ENCODE data around the gene IFT52.
A peak's percentile ranks its signal among the peaks of the same experiment; 100 is the strongest.
"Not testable (repeated sequence)": the region's sequence is repeated elsewhere in the genome, so short reads cannot be mapped to it uniquely, and the experiment has no call there.

The IFT52 gene

GRCh38 chr20:43568706-43569105, 22.0 kb upstream of the IFT52 start:
- no peak for DNase-seq

GRCh38 chr20:43569282-43569681, 21.5 kb upstream of the IFT52 start:
- DNase-seq = no peak

- no peak for DNase-seq
These were observed 20.2 kb upstream of the IFT52 start for GRCh38 chr20:43570496-43570895.

DNA sequence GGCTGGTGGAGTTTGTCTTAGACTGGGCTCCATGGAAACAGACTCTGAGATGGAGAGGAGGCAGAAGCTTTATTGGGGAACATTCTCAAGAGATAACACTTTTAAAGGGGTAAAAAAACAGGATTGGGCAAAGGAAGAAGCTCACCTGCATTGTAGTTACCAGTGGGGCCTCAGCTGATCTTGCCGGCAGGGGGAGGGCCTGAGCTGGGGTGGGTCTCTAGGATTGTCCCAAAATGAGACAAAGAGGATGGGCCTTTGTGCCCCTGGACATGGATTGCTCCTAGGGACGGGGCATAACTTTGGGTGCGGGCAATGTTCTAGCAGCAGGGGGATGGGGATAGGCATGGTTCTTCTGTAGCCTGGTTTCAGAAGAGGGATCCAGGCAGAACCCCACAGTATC, 19.4 kb upstream of the IFT52 start:
- DNase-seq = no peak

DNA sequence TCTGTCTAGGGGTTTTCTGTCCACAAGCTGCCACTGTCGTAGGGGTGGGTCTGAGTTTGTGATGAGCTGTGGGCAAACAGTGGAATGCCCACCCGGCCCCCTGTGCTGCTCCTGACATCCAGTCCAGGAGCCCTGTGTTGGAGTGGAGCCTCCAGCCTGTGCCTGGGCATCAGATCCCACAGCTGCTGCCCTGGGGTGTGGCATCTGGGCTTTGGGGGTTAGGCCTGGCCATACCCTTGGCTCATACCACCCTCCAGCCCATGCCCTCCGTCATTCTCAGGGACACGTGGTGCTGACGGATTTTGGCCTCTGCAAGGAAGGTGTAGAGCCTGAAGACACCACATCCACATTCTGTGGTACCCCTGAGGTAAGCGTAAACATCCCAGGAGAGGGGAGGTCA, 19.0 kb upstream of the IFT52 start:
- DNase-seq = no peak

DNA sequence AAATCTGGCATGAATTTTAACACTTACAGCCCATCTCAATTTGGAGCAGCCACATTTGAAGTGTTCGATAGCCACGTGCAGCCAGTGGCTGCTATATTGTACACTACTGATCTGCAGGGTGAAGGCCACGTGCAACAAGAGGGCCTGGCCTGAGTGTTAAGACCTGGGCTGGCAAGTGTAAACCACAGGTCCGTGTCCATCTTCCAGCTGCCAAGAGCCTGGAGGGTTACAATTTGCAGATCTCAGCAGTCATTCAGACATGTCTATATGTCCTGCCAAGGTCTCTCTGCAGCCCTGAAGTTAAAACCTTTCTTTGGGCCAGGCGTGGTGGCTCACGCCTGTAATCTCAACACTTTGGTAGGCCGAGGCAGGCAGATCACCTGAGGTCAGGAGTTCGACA, 17.8 kb upstream of the IFT52 start:
- DNase-seq = no peak

DNA sequence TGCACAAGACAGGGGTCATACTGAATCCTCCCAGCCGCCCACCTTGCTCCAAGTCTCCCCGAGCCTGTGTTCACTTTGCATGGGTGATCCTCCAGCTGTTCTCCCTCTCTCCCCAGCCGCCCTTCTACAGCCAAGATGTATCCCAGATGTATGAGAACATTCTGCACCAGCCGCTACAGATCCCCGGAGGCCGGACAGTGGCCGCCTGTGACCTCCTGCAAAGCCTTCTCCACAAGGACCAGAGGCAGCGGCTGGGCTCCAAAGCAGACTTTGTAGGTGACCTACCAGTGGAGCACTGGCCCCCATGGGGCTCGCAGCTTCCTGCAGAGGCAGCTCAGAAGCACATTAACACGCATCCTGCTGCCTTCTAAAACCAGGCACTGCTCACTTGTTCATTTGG, 14.6 kb upstream of the IFT52 start:
- DNase-seq = no peak

- no peak for DNase-seq
These were observed 10.6 kb upstream of the IFT52 start for GRCh38 chr20:43579861-43580793.

DNA sequence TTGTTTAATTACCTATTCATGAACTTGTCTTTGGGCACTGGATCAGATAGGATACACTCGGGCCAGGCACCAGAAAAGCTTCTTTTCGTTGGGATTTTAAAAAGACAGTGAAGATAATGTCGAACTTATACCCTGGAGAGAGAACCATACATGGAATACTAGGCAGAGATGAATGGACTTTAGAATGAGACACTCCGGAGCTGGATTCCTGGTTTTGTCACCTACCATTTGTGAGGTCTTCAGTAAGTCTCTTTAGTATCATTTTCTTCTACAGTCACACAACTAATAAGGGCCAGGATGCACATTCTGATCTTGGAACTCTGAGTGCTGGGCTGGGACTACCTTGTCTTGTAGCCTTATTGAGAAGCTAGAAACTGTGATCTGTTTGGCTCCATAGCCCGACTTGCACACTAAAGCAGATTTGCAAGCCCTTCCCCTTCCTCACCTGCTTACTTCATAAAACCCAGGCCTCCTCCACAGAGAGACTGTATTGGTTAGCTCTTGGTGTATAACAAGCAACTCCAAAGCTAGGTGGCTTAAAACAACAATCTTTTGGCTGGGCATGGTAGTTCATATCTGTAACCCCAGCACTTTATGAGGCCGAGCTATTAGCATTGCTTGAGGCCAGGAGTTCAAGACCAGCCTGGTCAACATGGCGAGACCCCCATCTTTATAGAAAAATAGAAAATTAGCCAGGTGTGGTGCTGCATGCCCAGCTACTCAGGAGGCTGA, 7.4 kb upstream of the IFT52 start:
- DNase-seq = no peak

DNA sequence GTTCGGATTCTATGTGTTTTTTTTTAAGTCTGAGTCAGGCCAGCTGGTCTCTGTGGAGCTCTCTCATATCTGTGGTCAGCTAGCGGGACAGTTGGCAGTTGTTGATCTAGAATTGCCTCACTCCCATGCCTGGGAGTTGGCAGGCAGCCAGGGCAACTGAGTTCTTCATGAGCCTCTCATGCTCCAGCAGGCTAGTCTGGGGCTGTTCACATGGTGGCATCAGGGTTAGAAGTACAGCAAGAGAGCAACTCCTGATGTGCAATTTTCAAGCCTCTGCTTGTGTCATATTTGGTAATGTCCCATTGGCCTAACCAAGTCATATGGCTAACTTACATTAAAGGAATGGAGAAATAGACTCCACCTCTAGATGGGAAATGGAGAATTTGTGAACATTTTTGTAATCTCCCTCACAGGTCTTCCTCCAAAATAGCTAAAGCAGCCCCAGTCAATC, 6.7 kb upstream of the IFT52 start:
- DNase-seq = peak; percentile 96 to 97

- DNase-seq = no peak
These were observed 6.1 kb upstream of the IFT52 start for GRCh38 chr20:43584448-43585136.

GRCh38 chr20:43586641-43587040, 4.1 kb upstream of the IFT52 start:
- no peak for DNase-seq

GRCh38 chr20:43588526-43588925, 2.2 kb upstream of the IFT52 start:
- not testable (repeated sequence) for DNase-seq

DNA sequence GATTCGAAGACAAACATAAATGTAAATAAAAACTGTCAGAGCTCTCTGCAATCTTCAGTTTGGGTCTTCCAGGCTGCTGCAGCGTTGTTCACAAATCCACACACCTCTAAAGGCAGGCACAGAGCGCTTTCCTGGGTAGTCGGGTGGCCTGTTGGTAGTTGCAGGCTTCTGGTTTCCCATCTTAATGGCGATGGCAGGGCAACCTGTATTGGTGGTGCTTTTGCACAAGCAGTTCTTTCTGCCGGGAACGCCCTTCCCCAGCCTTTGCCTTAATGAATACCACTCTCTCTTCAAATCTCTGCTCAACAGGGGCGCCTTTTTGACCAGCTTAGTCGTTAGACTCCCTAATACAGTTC, 723 bp upstream of the IFT52 start:
- DNase-seq = no peak

- not testable (repeated sequence) for DNase-seq
These were observed 11.2 kb downstream of the IFT52 start for GRCh38 chr20:43601960-43602359.

- DNase-seq = no peak
These were observed 12.4 kb downstream of the IFT52 start for GRCh38 chr20:43603124-43603523.

DNA sequence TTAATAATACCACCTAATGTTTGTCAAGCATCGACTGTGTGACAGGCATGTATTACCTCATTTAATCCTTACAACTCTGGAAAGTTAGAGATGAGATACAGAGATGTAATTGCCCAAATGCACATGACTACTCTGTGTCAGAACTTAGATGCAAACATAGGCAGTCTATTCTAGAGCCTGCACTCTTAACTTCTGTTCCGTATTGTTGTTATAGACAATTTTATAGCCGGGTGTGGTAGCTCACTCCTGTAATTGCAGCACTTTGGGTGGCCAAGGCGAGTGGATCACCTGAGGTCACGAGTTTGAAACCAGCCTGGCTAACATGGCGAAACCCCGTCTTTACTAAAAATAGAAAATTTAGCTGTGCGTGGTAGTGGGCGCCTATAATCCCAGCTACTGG, 15.0 kb downstream of the IFT52 start:
- no peak for DNase-seq

- DNase-seq = not testable (repeated sequence)
These were observed 16.5 kb downstream of the IFT52 start for GRCh38 chr20:43607278-43607677.

DNA sequence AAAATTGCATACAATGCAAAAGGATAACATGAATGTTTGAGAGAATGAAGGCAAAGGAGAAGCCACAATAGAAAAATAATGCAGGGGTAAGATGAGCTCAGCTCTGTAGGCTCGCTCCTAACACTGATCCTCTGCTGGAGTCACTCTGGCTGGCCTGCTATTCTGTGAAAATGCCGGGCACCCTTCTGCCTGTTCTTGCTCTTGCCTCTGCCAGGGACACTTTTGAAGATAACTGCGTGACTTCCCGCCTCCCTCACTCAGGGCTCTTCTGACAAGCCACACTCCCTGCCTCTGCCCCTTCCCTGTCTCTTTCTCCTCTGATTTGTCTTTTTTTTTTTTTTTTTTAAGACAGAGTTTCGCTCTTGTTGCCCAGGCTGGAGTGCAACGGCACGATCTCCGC, 40.9 kb downstream of the IFT52 start:
- no peak for DNase-seq

DNA sequence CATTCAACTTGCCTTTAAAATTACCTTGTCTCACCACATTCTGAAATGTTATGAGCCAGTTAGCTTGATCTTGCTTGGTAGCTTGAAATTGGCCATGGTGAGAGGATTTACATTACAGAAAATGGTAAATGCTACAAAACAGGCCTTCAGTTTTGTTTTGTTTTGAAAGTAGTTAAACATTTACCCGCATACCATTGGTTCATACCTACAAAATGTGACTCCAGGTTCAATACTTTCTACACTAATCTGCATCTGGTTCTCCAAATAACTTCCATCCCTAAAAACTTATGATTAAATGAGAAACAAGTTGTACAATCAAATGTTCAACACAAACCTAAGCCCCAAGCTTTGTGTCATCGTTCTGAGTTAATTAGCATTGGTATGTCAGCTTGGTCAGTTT, 45.7 kb downstream of the IFT52 start:
- no peak for DNase-seq

- no peak for DNase-seq
These were observed 51.8 kb downstream of the IFT52 start for GRCh38 chr20:43642548-43642947.

DNA sequence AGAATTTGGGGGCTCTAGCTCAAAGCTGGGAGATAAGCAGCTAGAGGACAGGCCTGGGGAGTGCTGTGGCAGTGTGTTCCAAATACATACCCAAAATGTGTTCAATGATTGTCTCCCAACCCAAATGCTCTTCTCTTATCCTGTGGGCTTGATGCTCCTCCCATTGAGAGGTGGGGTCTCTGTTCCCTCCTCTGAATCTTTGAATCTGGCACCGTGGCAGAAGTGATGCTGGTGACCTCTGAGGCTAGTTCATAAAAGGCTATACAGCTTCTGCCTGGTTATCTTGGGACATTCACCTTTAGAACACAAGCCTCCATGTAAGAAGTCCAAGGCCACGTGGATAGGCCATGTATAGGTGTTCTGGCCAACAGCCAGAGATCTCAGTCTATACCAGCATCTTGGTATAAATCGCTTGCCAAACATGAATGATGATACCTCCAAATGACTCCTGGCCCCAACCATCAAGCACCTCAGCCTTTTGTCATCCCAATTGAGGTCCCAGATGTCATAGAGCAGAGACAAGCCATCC, 60.3 kb downstream of the IFT52 start:
- DNase-seq = no peak

DNA sequence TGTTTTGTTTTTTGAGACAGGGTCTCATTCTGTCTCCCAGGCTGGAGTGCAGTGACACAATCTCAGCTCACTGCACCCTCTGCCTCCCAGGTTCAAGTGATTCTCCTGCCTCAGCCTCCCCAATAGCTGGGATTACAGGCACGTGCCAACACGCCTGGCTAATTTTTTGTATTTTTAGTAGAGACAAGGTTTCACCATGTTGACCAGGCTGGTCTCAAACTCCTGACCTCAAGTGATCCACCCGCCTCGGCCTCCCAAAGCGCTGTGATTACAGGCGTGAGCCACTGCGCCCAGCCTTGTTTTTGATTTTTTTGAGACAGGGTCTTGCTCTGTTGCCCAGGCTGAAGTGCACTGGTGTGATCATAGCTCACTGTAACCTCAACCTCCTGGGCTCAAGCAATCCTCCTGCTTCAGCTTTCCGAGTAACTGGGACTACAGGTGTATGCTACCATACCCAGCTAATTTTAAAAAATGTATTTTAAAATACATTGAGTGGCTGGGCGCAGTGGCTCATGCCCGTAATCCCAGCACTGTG, 61.0 kb downstream of the IFT52 start:
- DNase-seq = not testable (repeated sequence)

Measured in AML-193 (cell line).